ENCODE data around the gene IRAK3. TPM values are rescaled to one million over a fixed set of nuclear protein-coding genes. Genes with fewer than 3 reads are reported as not detected.

The IRAK3 gene
- total RNA-seq, 4 donors from 2014 or later, result 5.6 to 13.8 (median 6.7) TPM

- Histone ChIP-seq H3K36me3 (no peaks in the 10 kb centered on the region), H3K4me1 (no peaks in the 10 kb centered on the region), H3K27ac (no peak overlapping the region), H3K27me3 (no peaks in the 10 kb centered on the region), H3K4me3 (no peak overlapping the region), H3K9me3 (no peaks in the 10 kb centered on the region)
- TF ChIP-seq, protein P1, sequence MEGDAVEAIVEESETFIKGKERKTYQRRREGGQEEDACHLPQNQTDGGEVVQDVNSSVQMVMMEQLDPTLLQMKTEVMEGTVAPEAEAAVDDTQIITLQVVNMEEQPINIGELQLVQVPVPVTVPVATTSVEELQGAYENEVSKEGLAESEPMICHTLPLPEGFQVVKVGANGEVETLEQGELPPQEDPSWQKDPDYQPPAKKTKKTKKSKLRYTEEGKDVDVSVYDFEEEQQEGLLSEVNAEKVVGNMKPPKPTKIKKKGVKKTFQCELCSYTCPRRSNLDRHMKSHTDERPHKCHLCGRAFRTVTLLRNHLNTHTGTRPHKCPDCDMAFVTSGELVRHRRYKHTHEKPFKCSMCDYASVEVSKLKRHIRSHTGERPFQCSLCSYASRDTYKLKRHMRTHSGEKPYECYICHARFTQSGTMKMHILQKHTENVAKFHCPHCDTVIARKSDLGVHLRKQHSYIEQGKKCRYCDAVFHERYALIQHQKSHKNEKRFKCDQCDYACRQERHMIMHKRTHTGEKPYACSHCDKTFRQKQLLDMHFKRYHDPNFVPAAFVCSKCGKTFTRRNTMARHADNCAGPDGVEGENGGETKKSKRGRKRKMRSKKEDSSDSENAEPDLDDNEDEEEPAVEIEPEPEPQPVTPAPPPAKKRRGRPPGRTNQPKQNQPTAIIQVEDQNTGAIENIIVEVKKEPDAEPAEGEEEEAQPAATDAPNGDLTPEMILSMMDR (IDR thresholded peaks at IDR 0.05), result peak; percentile 29 to 50 (median 45)
- TF ChIP-seq POLR2AphosphoS5 (IDR thresholded peaks at IDR 0.05), result no peak
- in situ Hi-C loops (cut with MboI; ENCODE audit: low pct_ligation_motif_present in 1 of 4, low pct_unique_long_range_greater_than_20kb in 1 of 4, low sequenced_read_pairs in 3 of 4) (loop anchor here (5.0 to 25.0 kb wide), 6 partner anchors 126 to 426 kb away; partner anchors contain the start of genes GRIP1 (in 1 of the 4) and LLPH (in 1 of the 4)), intact Hi-C loops (cut with DNase I; ENCODE audit: low total_unique reads) (no loop called here)
- 38 to 50% methylated on average over 1 to 3 of the region's 3 CpGs for WGBS, 2 donors (ENCODE audit: low coverage in 1 of 2)
- no peak for DNase-seq
Measured at GRCh38 chr12:66279123-66279712, 90.2 kb downstream of the IRAK3 start.

GRCh38 chr12:66280561-66280960 is 91.5 kb downstream of the IRAK3 start:
- no peak for DNase-seq
- H3K9me3 ChIP-seq, result no peaks in the 10 kb centered on the region
- H3K36me3 ChIP-seq, result no peaks in the 10 kb centered on the region
- no peaks in the 10 kb centered on the region for H3K27me3 ChIP-seq
- intact Hi-C loops (cut with DNase I; ENCODE audit: low total_unique reads), result no loop called here
- no peaks in the 10 kb centered on the region for H3K4me1 ChIP-seq
- WGBS, 2 donors (ENCODE audit: low coverage in 1 of 2), result 82 to 86% methylated on average over 1 of the region's 1 CpG
- no peak for TF ChIP-seq POLR2AphosphoS5 (IDR thresholded peaks at IDR 0.05)
- H3K4me3 ChIP-seq, result no peak overlapping the region
- in situ Hi-C loops (cut with MboI; ENCODE audit: low pct_ligation_motif_present in 1 of 4, low pct_unique_long_range_greater_than_20kb in 1 of 4, low sequenced_read_pairs in 3 of 4), result loop anchor here in 2 of 4 donors (25.0 kb wide), 2 partner anchors 143 to 407 kb away; partner anchors contain the start of genes GRIP1 (in 1 of the 2) and LLPH (in 1 of the 2)
- no peak overlapping the region for H3K27ac ChIP-seq

DNA sequence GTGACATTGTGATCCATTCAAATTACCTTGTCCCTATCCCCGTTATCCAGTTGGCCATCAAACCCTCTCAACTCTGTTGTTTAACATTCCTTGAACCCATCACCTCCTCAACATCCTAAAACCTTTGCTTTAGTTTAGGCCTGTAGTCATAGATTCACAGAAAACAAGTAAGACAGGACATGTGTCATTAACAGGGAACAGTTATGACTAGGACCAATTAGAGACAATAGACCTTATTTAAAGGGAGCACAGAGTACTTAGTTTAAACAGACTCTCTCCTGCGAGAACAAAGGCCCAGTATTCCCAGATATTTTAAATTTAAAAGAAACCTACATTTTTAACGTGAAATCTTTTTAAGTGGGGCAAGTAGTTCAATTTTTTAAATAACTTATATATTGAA is 93.2 kb downstream of the IRAK3 start:
- TF ChIP-seq POLR2AphosphoS5 (IDR thresholded peaks at IDR 0.05), result no peak
- TF ChIP-seq POLR2A (IDR thresholded peaks at IDR 0.05), result no peak
- TF ChIP-seq, protein P1 (IDR thresholded peaks at IDR 0.05), result no peak
- no peak for TF ChIP-seq EP300 (IDR thresholded peaks at IDR 0.05; ENCODE audit: low read depth)
- DNase-seq, result no peak
- WGBS, 2 donors (ENCODE audit: low coverage in 1 of 2), result 82 to 89% methylated on average over 3 of the region's 3 CpGs
- Histone ChIP-seq H3K4me3 (no peak overlapping the region), H3K36me3 (no peaks in the 10 kb centered on the region), H3K9me3 (no peaks in the 10 kb centered on the region), H3K4me1 (no peaks in the 10 kb centered on the region), H3K27me3 (no peaks in the 10 kb centered on the region), H3K27ac (no peak overlapping the region)
- intact Hi-C loops (cut with DNase I; ENCODE audit: low total_unique reads) (no loop called here), in situ Hi-C loops (cut with MboI; ENCODE audit: low pct_ligation_motif_present in 1 of 4, low pct_unique_long_range_greater_than_20kb in 1 of 4, low sequenced_read_pairs in 3 of 4) (loop anchor here in 2 of 4 donors (25.0 kb wide), 2 partner anchors 145 to 405 kb away; partner anchors contain the start of genes GRIP1 (in 1 of the 2) and LLPH (in 1 of the 2))

DNA sequence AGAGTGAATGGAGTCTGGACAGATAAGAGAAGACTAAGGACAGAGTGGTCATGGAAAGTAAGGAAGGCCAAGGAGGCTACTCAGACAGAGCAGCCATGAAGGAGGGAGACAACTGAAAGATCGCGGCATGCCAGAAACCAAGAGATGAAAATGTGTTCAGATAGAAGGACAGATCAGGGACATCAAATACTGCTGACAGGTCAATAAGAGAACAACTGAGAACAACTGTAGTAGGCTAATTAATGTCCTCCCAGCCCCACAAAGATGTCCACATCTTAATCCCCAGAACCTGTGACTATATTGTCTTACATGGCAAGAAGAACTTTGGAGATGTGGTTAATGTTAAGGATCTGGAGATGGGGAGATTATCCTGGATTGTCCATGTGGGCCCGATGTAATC is 98.3 kb downstream of the IRAK3 start:
- H3K27ac ChIP-seq, result no peak overlapping the region

More for the DNA sequence above, 98.3 kb downstream of the IRAK3 start:
- TF ChIP-seq, protein P1 (IDR thresholded peaks at IDR 0.05), result no peak
- TF ChIP-seq POLR2AphosphoS5 (IDR thresholded peaks at IDR 0.05) (no peak), POLR2A (IDR thresholded peaks at IDR 0.05) (no peak), EP300 (IDR thresholded peaks at IDR 0.05; ENCODE audit: low read depth) (no peak)
- Histone ChIP-seq H3K36me3 (no peaks in the 10 kb centered on the region), H3K27me3 (no peaks in the 10 kb centered on the region), H3K4me1 (no peaks in the 10 kb centered on the region), H3K4me3 (no peak overlapping the region), H3K9me3 (no peaks in the 10 kb centered on the region)
- in situ Hi-C loops (cut with MboI; ENCODE audit: low pct_ligation_motif_present in 1 of 4, low pct_unique_long_range_greater_than_20kb in 1 of 4, low sequenced_read_pairs in 3 of 4), result loop anchor here in 2 of 4 donors (25.0 kb wide), 2 partner anchors 150 to 400 kb away; partner anchors contain the start of genes GRIP1 (in 1 of the 2) and LLPH (in 1 of the 2)
- WGBS, 2 donors (ENCODE audit: low coverage in 1 of 2), result 92% methylated on average over 3 of the region's 3 CpGs; no CpG with 5 or more reads in 1 of the 2 donors
- intact Hi-C loops (cut with DNase I; ENCODE audit: low total_unique reads), result no loop called here
- DNase-seq, result no peak
